C4-2B (cell line): ENCODE measurements around the gene IQGAP2.

Experiments
- ZFX ChIP-seq: fragments of 450-650 bp; IDR thresholded peaks from 2 replicates; pipeline ENCODE4 v1.6.1; 2017
- TF ChIP-seq, protein P1 (sequence below): fragments of 450-650 bp; conservative IDR thresholded peaks from 2 replicates; pipeline ENCODE4 v1.5.1; 2017; ENCODE audit warnings: mild to moderate bottlenecking

DNA sequence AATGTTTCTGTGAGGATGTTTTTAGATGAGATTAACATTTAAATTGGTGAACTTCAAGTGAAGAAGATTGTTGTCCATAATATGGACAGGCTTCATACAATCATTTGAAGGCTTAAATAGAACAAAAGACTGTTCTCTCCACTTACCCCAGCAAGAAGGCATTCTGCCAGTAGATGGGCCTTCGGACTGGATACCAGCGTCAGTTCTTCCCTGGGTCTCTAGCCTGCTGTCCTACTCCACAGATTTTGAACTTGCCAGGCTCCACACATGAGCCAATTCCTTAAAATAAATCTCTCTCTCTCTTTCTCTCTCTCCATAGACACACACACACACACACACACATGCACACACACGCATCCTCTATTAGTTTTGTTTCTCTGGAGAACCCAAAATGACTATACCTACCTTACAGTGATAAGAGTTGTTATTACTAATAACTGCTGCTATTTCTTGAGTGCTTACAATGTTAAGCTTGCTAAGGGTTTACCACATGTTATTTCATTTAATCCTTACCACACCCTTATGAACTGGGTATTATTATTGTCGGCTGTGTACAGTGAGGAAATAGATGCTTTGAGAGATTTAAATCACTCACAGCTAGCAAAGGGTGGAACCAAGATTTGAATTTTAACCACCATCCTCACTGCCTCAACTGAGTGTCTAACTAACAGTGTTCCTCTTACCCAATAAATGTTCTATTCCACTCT lies 19.8 kb upstream of the IQGAP2 start:
- TF ChIP-seq, protein P1, sequence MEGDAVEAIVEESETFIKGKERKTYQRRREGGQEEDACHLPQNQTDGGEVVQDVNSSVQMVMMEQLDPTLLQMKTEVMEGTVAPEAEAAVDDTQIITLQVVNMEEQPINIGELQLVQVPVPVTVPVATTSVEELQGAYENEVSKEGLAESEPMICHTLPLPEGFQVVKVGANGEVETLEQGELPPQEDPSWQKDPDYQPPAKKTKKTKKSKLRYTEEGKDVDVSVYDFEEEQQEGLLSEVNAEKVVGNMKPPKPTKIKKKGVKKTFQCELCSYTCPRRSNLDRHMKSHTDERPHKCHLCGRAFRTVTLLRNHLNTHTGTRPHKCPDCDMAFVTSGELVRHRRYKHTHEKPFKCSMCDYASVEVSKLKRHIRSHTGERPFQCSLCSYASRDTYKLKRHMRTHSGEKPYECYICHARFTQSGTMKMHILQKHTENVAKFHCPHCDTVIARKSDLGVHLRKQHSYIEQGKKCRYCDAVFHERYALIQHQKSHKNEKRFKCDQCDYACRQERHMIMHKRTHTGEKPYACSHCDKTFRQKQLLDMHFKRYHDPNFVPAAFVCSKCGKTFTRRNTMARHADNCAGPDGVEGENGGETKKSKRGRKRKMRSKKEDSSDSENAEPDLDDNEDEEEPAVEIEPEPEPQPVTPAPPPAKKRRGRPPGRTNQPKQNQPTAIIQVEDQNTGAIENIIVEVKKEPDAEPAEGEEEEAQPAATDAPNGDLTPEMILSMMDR, result no peak
- TF ChIP-seq ZFX, result no peak
